HG02763 (cell line): ENCODE data around the gene PIGU.
"Not testable (repeated sequence)": the region's sequence is repeated elsewhere in the genome, so short reads cannot be mapped to it uniquely, and the experiment has no call there.

Experiments used
- ATAC-seq: cut with Tn5 transposase; IDR thresholded peaks from one replicate; pipeline ENCODE4 v1.9.1; 2021; ENCODE audit warnings: mild to moderate bottlenecking, moderate library complexity; ENCODE audit not compliant: unreplicated experiment

The PIGU gene

GRCh38 chr20:34706912-34707784 lies 30.3 kb upstream of the PIGU start:
- ATAC-seq: no peak

DNA sequence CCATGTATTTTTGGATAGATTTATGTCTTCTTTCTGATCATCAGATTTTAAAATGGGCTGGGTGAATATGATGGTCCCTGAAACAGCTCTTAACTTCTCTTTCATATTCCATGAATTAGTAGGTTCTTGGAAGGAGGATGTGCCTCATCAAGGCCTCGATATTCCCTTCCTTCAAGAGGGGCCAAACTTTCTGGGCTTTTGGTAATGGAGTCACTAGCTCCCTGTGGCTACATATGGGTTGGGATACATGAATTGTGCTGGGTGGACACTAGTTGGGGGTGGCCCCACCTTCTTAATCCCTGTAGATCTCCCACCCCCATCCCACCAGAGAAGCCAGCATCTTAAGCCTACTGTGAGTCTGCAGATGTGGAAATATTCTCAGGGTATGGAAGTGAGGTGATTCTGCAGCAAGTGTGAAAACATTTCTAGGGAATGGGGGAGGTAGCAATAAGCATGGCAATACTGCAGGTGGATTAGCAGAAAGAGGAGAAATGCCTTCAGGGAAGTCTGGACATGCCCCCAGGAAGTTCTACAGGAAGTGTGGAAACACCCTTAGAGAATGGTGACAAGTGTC lies 29.5 kb upstream of the PIGU start:
- no peak for ATAC-seq

GRCh38 chr20:34705397-34706301 lies 28.8 kb upstream of the PIGU start:
- no peak for ATAC-seq

DNA sequence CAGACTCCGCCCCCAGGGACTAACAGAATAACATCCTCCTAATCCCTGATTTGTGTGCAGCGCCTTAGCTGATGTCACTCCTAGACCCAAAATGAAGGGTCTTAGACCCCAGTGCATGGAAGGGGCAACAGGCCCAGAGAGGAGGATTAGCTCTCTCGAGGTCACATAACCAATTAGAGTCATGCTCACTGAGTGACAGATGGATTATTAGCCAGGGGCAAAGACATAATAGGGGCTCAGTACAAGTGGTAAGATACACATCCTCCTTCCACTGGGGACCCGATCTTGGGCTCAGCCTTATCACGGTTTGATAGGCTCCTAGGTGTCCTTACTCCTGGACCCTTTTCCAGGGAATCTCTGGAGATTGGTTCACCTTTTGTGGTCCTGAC lies 28.1 kb upstream of the PIGU start:
- ATAC-seq: no peak

DNA sequence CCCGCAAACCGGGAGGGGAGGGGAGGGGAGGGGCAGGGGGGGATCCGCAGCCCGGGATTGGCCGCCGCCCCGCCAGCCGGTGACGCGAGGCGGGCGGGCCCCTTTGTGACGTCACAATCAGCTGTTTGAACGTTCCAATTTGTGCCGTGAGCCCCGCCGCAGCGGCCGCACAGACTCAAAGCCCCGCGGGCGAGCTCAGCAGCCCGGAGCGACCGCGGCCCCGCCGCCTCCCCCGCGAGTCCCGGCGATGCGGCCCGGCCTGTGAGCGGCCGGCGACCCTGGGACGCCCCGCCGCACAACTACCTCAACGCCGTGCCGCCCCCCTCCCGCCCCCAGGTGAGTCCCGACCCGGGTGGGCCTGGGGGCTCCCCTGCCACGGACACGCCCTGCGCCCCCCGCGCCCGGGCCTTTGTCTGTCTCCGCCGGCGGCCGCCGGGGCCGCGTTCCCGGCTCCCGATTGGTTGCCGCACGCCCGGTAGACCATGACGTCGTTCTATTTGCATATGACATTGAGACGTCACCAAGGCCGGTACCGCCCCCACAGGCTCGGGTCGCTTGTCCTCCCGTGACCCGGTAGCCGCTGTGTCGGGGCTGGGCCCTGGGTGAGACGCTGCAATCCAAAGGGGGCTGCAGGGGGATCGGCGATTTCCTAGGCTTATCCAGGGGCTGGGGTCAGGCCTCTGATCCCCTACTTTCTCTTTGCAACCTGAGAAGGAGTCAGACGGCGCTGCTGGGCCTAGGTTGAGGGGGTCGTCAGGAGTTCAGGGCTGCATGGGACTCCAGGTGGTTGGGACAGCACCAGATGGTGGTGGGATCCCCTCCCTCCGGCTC lies 27.5 kb upstream of the PIGU start, which contains the start of gene TP53INP2:
TSS of gene TP53INP2 (plus strand) at position 168 of the 831 bp plus-strand sequence. CDS start 4,396 bp downstream, outside the sequence.
- ATAC-seq: peak; percentile 59

- no peak for ATAC-seq
Observed at GRCh38 chr20:34703424-34704176, 26.7 kb upstream of the PIGU start.

DNA sequence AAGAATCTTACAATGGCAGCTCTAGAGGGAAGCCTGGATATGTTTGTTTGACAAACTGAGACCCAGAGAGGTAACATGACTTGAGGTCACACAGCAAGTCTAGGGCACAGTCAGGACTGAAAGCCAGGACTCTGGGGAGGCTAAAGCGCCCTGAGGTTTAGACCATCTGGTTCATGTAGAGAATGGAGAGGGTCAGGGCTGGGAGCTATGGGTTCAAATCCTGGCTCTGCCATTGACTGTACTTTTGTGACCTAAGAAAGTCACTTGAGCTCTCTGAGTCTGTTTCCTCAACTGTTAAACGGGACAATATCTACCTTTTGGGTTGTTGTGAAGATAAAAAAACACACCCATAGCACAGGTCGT lies 26.1 kb upstream of the PIGU start:
- ATAC-seq: no peak

- no peak for ATAC-seq
Observed at GRCh38 chr20:34701405-34702085, 24.7 kb upstream of the PIGU start.

GRCh38 chr20:34693414-34693813 lies 16.5 kb upstream of the PIGU start:
- ATAC-seq: no peak

DNA sequence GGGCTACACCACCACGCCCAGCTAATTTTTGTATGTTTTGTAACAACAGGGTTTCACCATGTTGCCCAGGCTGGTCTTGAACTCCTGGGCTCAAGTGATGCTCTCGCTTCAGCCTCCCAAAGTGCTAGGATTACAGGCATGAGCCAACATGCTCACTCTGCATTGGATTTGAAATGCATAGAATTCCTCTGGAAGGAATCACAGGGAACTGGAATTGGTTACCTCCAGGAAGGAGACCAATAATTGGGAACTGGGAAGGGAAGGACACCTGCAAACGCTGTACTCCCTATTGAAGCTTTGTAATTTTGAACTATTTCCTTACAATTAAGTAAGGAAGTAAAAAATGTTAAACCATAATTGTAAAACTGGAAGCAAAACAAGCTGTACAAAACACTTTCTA lies 14.9 kb upstream of the PIGU start:
- ATAC-seq: no peak

- ATAC-seq: no peak
Observed at GRCh38 chr20:34689486-34689885, 12.6 kb upstream of the PIGU start.

- no peak for ATAC-seq
Observed at GRCh38 chr20:34683667-34684066, 6.8 kb upstream of the PIGU start.

- no peak for ATAC-seq
Observed at GRCh38 chr20:34680586-34681175, 3.8 kb upstream of the PIGU start.

DNA sequence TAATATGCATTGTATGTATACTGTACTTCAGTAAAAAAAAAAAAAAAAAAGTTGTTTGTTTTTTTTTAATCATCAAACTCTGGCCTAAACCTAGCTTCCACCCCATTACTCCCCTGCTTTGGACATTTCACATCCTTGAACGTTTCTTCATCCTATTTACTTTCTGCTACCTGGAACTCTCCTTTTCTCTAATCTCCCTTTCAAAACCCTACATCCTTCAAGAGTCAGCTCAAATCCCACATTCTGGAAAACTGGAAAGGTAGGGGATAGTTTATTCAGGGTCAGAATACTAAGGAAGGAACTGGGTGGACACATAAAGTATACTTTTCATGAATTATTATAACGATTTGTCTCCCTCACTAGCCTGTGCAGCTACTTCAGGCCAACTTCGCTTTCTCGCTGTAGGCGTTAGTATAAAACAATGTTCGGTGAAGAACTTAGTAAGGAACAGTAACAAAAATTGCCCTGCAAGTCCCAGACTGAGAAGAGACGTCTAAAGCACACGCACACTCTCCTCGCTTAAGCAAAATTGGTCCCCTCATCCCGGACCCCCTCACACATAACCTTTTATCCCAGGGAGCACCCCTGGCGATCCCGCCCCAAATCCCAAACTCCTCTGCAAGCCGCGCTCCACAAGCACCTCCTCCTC lies 775 bp downstream of the PIGU start:
- ATAC-seq: no peak

GRCh38 chr20:34675561-34675960 lies 1.3 kb downstream of the PIGU start:
- ATAC-seq: no peak

GRCh38 chr20:34673412-34673811 lies 3.5 kb downstream of the PIGU start:
- no peak for ATAC-seq

GRCh38 chr20:34669094-34669493 lies 7.8 kb downstream of the PIGU start:
- no peak for ATAC-seq

GRCh38 chr20:34664751-34665150 lies 12.1 kb downstream of the PIGU start:
- not testable (repeated sequence) for ATAC-seq
